H1 (cell line): ENCODE data around the gene MAP1A. TPM values are rescaled to one million over a fixed set of nuclear protein-coding genes. Genes with fewer than 3 reads are reported as not detected.

ENCODE experiments used
- CTCF ChIA-PET: fragments of 300-600 bp; sonication (Branson Sonifier 250); formaldehyde crosslinking; loops from one replicate; lab custom pipeline; 2021; ENCODE audit not compliant: partially characterized antibody; lab: Charles Lee
- POLR2A ChIA-PET: fragments of 300-600 bp; sonication (Branson Sonifier 250); formaldehyde crosslinking; loops from one replicate; lab custom pipeline; 2021; ENCODE audit warnings: inconsistent platforms; ENCODE audit not compliant: partially characterized antibody; lab: Charles Lee
- DNase-seq, 2 experiments: peaks; one replicate each; pipeline versions ENCODE4 v3.0.0 to v3.0.0-alpha.2; 2010 to 2022; ENCODE audit warnings: low spot score in 2 of 2, low read depth in 1 of 2, mixed read lengths in 1 of 2
- FAIRE-seq: peaks from 2 replicates; lab custom pipeline; 2011; peaks lifted over from hg19 to GRCh38; lab: Jason Lieb, UNC
- H2AFZ ChIP-seq: 2 replicates; pipeline ENCODE4 v1.8.1; 2012; ENCODE audit warnings: low read length, inconsistent platforms
- H2AK5ac ChIP-seq: 2 replicates; pipeline ENCODE4 v1.6.1; 2013; ENCODE audit warnings: low read depth, low read length
- H2BK120ac ChIP-seq: replicated peaks from 2 replicates; pipeline ENCODE3; 2013; ENCODE audit warnings: low read depth, low read length, inconsistent platforms
- H2BK12ac ChIP-seq: 2 replicates; pipeline ENCODE4 v1.6.1; 2013; ENCODE audit warnings: low read depth, low read length
- H2BK15ac ChIP-seq: 2 replicates; pipeline ENCODE4 v1.6.1; 2013; ENCODE audit warnings: low read length
- H2BK20ac ChIP-seq: 2 replicates; pipeline ENCODE4 v1.6.1; 2013; ENCODE audit warnings: low read length
- H2BK5ac ChIP-seq: 2 replicates; pipeline ENCODE4 v1.6.1; 2013; ENCODE audit warnings: low read depth, low read length
- H3K14ac ChIP-seq: 2 replicates; pipeline ENCODE4 v1.6.1; 2013; ENCODE audit warnings: inconsistent platforms; ENCODE audit not compliant: insufficient read length
- H3K18ac ChIP-seq: 2 replicates; pipeline ENCODE4 v1.6.1; 2013; ENCODE audit warnings: low read length; ENCODE audit errors: extremely low read depth
- H3K23ac ChIP-seq: 2 replicates; pipeline ENCODE4 v1.6.1; 2013; ENCODE audit warnings: inconsistent platforms; ENCODE audit not compliant: insufficient read length
- H3K23me2 ChIP-seq: 2 replicates; pipeline ENCODE4 v1.6.1; 2013; ENCODE audit warnings: low read depth, low read length
- H3K27ac ChIP-seq: 2 replicates; pipeline ENCODE4 v1.6.1; 2011; ENCODE audit warnings: low read depth, low read length, inconsistent platforms
- H3K27me3 ChIP-seq, 4 experiments: replicated peaks in 1 of 4; 1 replicate in 1 of 4; 2 replicates in 3 of 4; pipeline versions ENCODE4 v1.6.1 to v1.8.1; 2011 to 2013; ENCODE audit warnings: low read length in 3 of 4, mild to moderate bottlenecking in 3 of 4, inconsistent platforms in 2 of 4, mixed read lengths in 2 of 4, moderate library complexity in 1 of 4; ENCODE audit not compliant: control insufficient read depth in 3 of 4, insufficient read depth in 3 of 4; ENCODE audit errors: extremely low read depth in 1 of 4
- H3K36me3 ChIP-seq, 4 experiments: 2 replicates each; pipeline versions ENCODE4 v1.6.1 to v1.8.1; 2011 to 2013; ENCODE audit warnings: mild to moderate bottlenecking in 4 of 4, low read length in 3 of 4, moderate library complexity in 2 of 4, control low read depth in 1 of 4, inconsistent platforms in 1 of 4; ENCODE audit not compliant: insufficient read depth in 4 of 4, control insufficient read depth in 2 of 4
- H3K4ac ChIP-seq: replicated peaks from 2 replicates; pipeline ENCODE3; 2013; ENCODE audit warnings: low read length, low read depth, mixed read lengths, inconsistent platforms; ENCODE audit not compliant: insufficient read length
- H3K4me1 ChIP-seq, 4 experiments: replicated peaks in 1 of 4; 1 replicate in 1 of 4; 2 replicates in 3 of 4; pipeline versions ENCODE4 v1.6.1 to v1.8.1; 2011 to 2013; ENCODE audit warnings: low read length in 3 of 4, inconsistent platforms in 2 of 4, mixed read lengths in 1 of 4; ENCODE audit not compliant: insufficient read depth in 4 of 4, control insufficient read depth in 3 of 4
- H3K4me2 ChIP-seq, 2 experiments: 2 replicates each; pipeline versions ENCODE4 v1.6.1 to v1.8.1; 2011 to 2013; ENCODE audit warnings: low read depth in 2 of 2, low read length in 2 of 2, control low read depth in 1 of 2, inconsistent platforms in 1 of 2, mild to moderate bottlenecking in 1 of 2; ENCODE audit not compliant: insufficient read depth in 1 of 2
- H3K4me3 ChIP-seq, 4 experiments: fragments of 200-600, 300-600 bp in 1 of 4; sonication (generic), shearing (Covaris generic), sonication (Bioruptor Twin) in 1 of 4; 2 replicates each; pipeline versions ENCODE4 v1.5.1 to v1.8.1; 2011 to 2016; ENCODE audit warnings: low read length in 4 of 4, low read depth in 3 of 4, control low read depth in 2 of 4, inconsistent platforms in 2 of 4, mild to moderate bottlenecking in 2 of 4, mixed read lengths in 1 of 4, moderate library complexity in 1 of 4; ENCODE audit not compliant: insufficient read depth in 2 of 4; ENCODE audit errors: extremely low read depth in 1 of 4
- H3K56ac ChIP-seq: replicated peaks from 2 replicates; pipeline ENCODE3; 2013; ENCODE audit warnings: low read depth, mild to moderate bottlenecking, mixed read lengths, low read length, inconsistent platforms; ENCODE audit not compliant: insufficient read length
- H3K79me1 ChIP-seq: 2 replicates; pipeline ENCODE4 v1.6.1; 2013; ENCODE audit warnings: low read depth, low read length, control low read depth
- H3K79me2 ChIP-seq, 2 experiments: 2 replicates each; pipeline versions ENCODE4 v1.6.1 to v1.8.1; 2012 to 2013; ENCODE audit warnings: low read length in 2 of 2, mild to moderate bottlenecking in 2 of 2, inconsistent platforms in 1 of 2; ENCODE audit not compliant: insufficient read depth in 2 of 2, control insufficient read depth in 1 of 2
- H3K9ac ChIP-seq, 4 experiments: replicated peaks in 1 of 4; 1 replicate in 1 of 4; 2 replicates in 3 of 4; pipeline versions ENCODE4 v1.6.1 to v1.8.1; 2011 to 2013; ENCODE audit warnings: low read depth in 3 of 4, low read length in 3 of 4, control low read depth in 2 of 4, mild to moderate bottlenecking in 2 of 4, moderate library complexity in 2 of 4, inconsistent platforms in 1 of 4; ENCODE audit errors: extremely low read depth in 1 of 4
- H3K9me3 ChIP-seq, 2 experiments: 2 replicates each; pipeline versions ENCODE4 v1.6.1 to v1.8.1; 2012 to 2013; ENCODE audit warnings: mild to moderate bottlenecking in 2 of 2, moderate library complexity in 2 of 2, control low read depth in 1 of 2, inconsistent platforms in 1 of 2, low read depth in 1 of 2, low read length in 1 of 2, mixed read lengths in 1 of 2; ENCODE audit not compliant: insufficient read depth in 2 of 2
- H4K20me1 ChIP-seq, 2 experiments: replicated peaks in 1 of 2; 2 replicates each; pipeline versions ENCODE3 to v1.8.1; 2011 to 2013; ENCODE audit warnings: inconsistent platforms in 2 of 2, low read length in 2 of 2, mild to moderate bottlenecking in 1 of 2; ENCODE audit not compliant: insufficient read depth in 2 of 2, control insufficient read depth in 1 of 2
- H4K5ac ChIP-seq: 2 replicates; pipeline ENCODE4 v1.6.1; 2013; ENCODE audit warnings: low read length, low read depth, mixed read lengths, inconsistent platforms; ENCODE audit not compliant: insufficient read length
- H4K8ac ChIP-seq: 2 replicates; pipeline ENCODE4 v1.8.0; 2013; ENCODE audit warnings: mild to moderate bottlenecking, moderate library complexity, low read length, inconsistent platforms; ENCODE audit not compliant: insufficient read depth; ENCODE audit errors: extremely low read depth
- H4K91ac ChIP-seq: replicated peaks from 2 replicates; pipeline ENCODE3; 2013; ENCODE audit warnings: low read length, mixed read lengths, inconsistent platforms; ENCODE audit not compliant: insufficient read length
- ASH2L ChIP-seq: fragments of 200-600, 300-600 bp; sonication (generic); IDR thresholded peaks from one replicate; pipeline ENCODE4 v1.7.1; 2017; ENCODE audit warnings: low read length
- RFX5 ChIP-seq: IDR thresholded peaks from 2 replicates; pipeline ENCODE4 v1.6.1; 2011; ENCODE audit warnings: low read depth, low read length, improper control_type of control experiment, borderline replicate concordance
- RXRA ChIP-seq: IDR thresholded peaks from 2 replicates; pipeline ENCODE4 v1.6.1; 2011; ENCODE audit warnings: low read depth, mild to moderate bottlenecking, low read length, moderate library complexity; ENCODE audit not compliant: insufficient read depth
- WGBS, 2 experiments: shearing (Covaris generic) in 1 of 2; methylation state at CpG; one replicate each; pipeline versions ENCODE4 v1.1.6 to v1.1.7; 2013 to 2015; ENCODE audit warnings: low lambda C conversion rate in 2 of 2, mixed read lengths in 2 of 2, inconsistent platforms in 1 of 2, low coverage in 1 of 2, missing lambda C conversion rate in 1 of 2; ENCODE audit not compliant: insufficient replicate concordance in 2 of 2, insufficient coverage in 1 of 2, insufficient read length in 1 of 2; ENCODE audit errors: extremely low coverage in 1 of 2, missing lambda C conversion rate in 1 of 2; 5-methylcytosine and 5-hydroxymethylcytosine counted together
- polyA plus RNA-seq, 7 experiments: library from polyadenylated mRNA; depleted of rRNA in 3 of 7; stranded (reverse) in 5 of 7; unstranded in 2 of 7; fragments of >200 nt in 5 of 7; fragments of 200-250 nt in 2 of 7; gene quantifications; 1 replicate in 5 of 7; 2 replicates in 1 of 7; 4 replicates in 1 of 7; pipeline versions ENCODE4 v1.2.1 to v1.2.3, GENCODE V29; 2011 to 2013; ENCODE audit warnings: missing spikeins in 2 of 7, mixed read lengths in 2 of 7
- total RNA-seq: library from RNA; stranded (reverse); fragmentation: NEBNext Ultra II Directional; extraction: Animal tissue kit (Norgen Biotek cat#: 25700); gene quantifications from 2 replicates; pipeline ENCODE4 v1.2.1, GENCODE V29; 2021

Gene MAP1A
- total and polyA plus RNA-seq, 2 of the 8 experiments (the other 6 are each of a cell fraction or from before 2014, with no cell fraction given) = 0.80 to 2.4 TPM

DNA sequence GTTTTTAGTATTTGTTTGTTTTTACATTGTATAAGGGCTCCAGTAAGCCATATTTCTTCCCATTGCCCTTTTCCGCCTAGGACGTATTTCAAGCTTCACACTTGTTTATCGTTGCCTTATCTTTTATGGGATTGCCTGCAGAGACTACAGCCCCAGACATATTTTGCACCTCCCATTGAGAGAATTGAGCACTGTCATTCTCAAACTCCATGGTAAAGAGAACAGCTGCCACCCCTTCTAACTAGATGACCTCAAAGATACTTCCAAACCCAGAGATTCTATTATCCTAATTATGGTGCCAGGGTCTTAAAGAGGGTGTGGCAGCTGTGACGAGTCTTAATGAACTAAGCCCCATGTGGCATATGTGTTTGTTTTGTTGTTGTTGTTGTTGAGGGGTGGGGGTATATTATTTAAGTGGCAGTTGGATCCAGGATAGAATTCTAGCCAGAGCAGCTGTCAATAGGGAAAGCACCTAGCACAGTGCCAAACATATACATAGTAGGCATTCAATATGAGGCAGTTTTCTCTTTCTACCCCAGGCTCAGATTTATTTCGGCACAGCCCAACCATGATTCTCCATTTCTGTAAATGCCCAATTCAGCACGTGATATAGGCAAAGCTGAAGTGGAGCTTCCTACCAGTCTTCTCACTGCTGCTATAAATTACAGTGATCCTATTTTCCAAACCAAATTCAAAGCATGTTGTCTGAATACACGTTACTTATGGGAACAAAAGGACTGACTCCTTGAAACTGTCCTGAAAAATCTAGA lies 23.5 kb upstream of the MAP1A start:
- TF ChIP-seq ASH2L (no peak), RFX5 (no peak), RXRA (no peak)
- H3K9ac ChIP-seq = peak overlapping the region in 1 of 4 experiments; percentile 44; a peak in 1 of 7 replicates
- H2BK20ac ChIP-seq = no peak overlapping the region
- H4K8ac ChIP-seq = no peak overlapping the region
- no peak overlapping the region for H3K27ac ChIP-seq
- no peaks in the 10 kb centered on the region for H4K20me1 ChIP-seq
- peaks cover 3 to 13% (median 4%) of the 10 kb centered on the region in 4 experiments; a peak in 5 of 7 replicates for H3K4me1 ChIP-seq
- peak overlapping the region; percentile 58 to 63 for H3K4me2 ChIP-seq
- H3K36me3 ChIP-seq = peaks cover 0 to 26% (median 11%) of the 10 kb centered on the region in 4 experiments; a peak in 7 of 8 replicates
- no peak overlapping the region for H3K56ac ChIP-seq
- ChIA-PET CTCF (interaction anchor here (0.6 to 8.7 kb wide), 5 partner anchors 9 to 119 kb away, joined by 3 to 121 read pairs (median 5); partner anchors contain the start of gene MAP1A), POLR2A (interaction anchor here (0.8 to 8.0 kb wide), 10 partner anchors 8 to 290 kb away, joined by 3 to 81 read pairs (median 6); no protein-coding TSS in a partner anchor)
- H4K91ac ChIP-seq = no peak overlapping the region
- H3K79me2 ChIP-seq = peaks cover 0 to 24% of the 10 kb centered on the region in 2 experiments; a peak in 2 of 4 replicates
- FAIRE-seq (no peak), DNase-seq (no peak)
- H3K18ac ChIP-seq = no peak overlapping the region
- no peak overlapping the region for H2BK12ac ChIP-seq
- 80% methylated on average over 7 of the region's 7 CpGs; no CpG with 5 or more reads in 1 of the 2 experiments for WGBS, 2 experiments
- H2AFZ ChIP-seq = no peak overlapping the region
- no peaks in the 10 kb centered on the region for H3K27me3 ChIP-seq
- H3K4ac ChIP-seq = no peak overlapping the region
- H3K14ac ChIP-seq = no peak overlapping the region
- H3K23ac ChIP-seq = no peak overlapping the region
- peak overlapping the region; percentile 66 to 97 (median 82); a peak in 7 of 8 replicates for H3K4me3 ChIP-seq
- no peak overlapping the region for H2BK5ac ChIP-seq
- H2BK120ac ChIP-seq = no peak overlapping the region
- no peak overlapping the region for H4K5ac ChIP-seq
- no peak overlapping the region for H2BK15ac ChIP-seq
- no peaks in the 10 kb centered on the region for H3K9me3 ChIP-seq
- no peak overlapping the region for H2AK5ac ChIP-seq
- peaks cover 11% of the 10 kb centered on the region; the same call in 1 of the 2 replicates for H3K23me2 ChIP-seq
- no peaks in the 10 kb centered on the region for H3K79me1 ChIP-seq
